AG08396 (cell line): ENCODE data around the gene NAV2.
"Not testable (repeated sequence)": the region's sequence is repeated elsewhere in the genome, so short reads cannot be mapped to it uniquely, and the experiment has no call there.

Experiments used
- DNase-seq: peaks from one replicate; pipeline ENCODE4 v3.0.0; 2012; ENCODE audit warnings: low spot score, mixed read lengths

NAV2 gene

DNA sequence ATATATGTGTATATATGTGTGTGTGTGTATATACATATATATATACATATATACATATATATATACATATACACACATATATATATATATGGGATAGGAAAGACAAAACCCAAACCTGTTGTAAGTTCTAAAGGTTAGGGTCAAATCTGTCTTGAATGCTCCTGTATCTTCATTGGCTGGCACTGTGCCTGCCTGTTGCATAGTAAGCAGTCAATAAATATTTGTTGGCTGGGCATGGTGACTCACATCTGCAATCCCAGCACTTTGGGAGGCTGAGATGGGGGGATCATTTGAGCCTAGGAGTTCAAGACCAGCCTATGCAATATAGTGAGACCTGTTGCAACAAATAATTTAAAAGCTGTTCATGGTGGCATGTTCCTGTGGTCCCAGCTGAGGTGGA, 242.3 kb downstream of the NAV2 start:
- DNase-seq = no peak

DNA sequence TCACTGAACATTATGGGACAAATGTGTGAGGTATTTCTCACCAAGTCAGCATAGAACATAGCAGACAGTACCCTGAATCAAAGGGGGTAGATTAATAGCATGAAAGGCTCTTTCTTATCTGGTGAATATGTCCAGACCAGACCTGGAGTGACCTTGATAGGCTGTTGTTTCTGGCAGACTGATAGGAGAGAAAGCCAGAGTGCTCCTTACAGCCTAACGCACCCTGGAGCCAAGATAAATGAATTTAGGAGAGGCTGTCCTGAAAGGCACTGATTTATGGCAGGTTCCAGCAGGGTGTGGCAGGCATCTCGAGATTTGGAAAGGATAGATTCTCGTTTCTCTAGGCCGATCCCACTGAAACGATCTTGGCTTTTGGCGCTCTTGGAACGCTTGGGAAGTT, 243.0 kb downstream of the NAV2 start:
- DNase-seq = no peak

DNA sequence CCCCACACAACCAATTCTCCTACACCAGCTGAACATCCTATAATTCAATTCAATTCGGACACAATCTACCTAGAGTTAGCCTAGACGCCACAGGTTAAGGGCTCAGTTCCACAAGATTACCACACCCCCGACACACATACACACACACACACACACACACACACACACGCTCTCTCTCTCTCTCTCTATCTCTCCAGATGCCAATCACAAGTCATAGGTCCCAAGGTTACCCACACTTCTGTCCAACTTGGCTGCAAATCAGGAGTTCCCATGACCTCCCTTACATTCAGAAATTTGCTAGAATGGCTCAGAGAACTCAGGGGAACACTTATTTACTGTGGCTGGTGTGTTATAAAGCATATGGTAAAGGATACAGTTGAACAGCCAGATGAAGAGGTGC, 243.6 kb downstream of the NAV2 start:
- DNase-seq = no peak

DNA sequence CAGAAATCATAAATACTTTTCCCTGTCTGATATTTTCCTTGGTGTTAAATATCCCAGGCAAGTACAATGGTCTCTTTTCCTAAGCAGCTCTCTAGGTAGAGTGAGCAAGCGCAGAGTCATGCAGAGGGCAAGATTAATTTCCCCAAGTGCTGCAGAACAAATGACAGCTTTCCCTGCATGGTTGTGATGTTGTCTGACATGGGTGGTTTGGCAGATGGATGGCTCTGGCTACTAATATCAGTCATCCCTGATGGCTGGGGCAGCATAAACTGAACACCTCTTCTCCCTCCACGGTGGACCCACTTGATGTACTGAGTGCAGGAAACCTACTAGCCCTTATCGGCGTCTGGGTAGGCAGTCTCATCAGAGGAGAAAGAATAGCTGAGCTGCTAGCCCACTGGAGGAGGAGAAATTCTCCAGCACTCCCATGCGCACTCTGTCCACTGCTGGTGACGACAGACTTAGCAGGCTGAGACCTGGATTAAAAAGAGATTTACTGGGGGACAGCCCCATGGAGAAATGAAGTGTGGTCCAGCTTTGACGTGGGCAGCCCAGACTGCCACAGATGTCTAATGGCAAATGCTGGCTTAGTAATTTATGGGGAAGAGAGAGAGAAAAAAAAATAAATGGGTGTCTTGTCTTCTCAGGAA, 244.8 kb downstream of the NAV2 start:
- no peak for DNase-seq

DNA sequence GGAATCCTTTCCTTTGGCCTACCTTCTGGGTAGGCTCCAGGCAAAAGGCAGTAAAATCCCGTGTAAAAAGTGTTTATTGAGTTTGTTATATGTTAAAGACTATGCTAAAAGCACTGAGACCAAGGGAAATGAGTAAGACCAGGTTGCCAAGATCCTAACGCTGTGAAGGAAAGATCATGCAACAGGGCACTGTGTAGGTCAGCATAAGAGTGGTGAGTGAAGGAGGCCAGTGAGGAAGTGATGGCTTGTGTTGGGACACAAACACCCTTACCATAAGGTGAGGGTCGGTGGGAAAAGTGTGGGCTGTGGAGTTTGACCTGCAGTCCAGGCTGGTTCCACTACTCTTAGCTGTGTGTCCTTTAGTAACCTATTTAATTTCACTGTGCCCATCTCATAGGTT, 245.6 kb downstream of the NAV2 start:
- DNase-seq = no peak

DNA sequence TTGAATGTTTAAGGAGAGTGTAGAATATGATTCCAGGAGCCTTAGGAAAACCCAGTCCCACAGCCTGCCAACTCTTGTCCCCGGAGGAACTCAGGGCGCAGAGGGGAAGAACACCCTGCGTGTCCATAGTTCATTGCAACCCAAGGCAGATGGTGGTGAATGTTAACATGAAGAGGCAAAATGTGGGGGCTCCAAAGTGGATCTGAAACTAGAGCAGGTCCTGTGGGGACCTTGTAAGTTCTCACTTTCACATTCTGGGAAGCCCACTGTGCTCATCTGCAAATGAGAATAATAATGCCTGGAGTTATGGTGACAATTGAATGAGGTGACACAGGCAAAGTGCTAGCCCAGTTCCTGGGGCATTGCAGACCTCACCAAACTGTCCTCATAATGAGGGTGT, 246.6 kb downstream of the NAV2 start:
- no peak for DNase-seq

DNA sequence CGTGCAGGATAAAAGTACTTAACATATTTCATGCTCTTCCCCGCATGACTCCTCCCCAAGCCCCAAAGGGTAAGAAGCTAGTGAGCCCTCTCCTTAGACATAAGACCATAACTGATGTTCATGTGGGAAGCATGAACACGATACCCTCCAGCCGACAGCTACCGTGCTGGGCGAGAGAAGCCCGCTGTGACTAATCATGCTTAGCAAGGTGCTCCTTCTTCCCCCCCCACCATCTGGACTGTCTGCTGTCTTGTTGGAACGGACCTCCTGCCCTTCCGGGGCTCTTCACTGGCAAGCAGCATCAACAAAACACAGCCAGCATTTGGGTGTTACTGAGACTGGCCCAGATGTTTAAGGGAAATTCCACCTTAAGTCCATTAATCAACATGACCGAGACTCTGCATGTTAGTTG, 247.0 kb downstream of the NAV2 start:
- no peak for DNase-seq

DNA sequence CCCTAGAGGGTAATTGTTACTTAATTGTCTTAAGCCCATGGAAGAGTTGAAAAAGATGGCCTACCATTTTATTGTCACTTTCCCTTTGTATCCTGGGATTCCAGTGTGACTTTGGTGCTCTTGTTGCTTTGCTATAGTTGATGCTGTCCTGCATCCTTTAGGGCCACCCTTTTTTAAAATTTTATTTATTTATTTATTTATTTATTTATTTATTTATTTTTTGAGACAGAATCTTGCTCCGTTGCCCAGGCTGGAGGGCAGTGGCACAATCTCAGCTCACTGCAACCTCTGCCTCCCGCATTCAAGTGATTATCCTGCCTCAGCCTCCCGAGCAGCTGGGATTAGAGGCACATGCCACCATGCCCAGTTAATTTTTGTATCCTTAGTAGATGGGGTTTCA, 247.8 kb downstream of the NAV2 start:
- not testable (repeated sequence) for DNase-seq

DNA sequence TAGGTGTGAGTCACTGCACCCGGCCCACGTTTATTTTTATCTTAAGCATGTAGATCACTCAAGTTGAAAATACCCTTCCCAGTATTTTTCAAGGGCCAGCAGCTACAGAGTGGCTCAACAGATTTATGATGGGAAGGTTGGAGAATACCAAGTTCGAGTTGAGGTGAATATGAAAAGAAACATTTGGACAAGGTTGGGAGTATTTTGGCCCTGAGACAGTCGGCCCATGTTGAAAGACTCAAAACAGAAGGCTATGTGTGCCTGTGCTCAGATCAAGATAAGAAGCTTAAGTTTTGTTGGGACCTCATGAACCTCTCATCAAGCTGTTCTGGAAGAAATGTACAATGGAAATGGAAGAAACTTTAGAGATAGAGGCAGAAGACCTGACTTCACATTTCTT, 248.6 kb downstream of the NAV2 start:
- DNase-seq = no peak

DNA sequence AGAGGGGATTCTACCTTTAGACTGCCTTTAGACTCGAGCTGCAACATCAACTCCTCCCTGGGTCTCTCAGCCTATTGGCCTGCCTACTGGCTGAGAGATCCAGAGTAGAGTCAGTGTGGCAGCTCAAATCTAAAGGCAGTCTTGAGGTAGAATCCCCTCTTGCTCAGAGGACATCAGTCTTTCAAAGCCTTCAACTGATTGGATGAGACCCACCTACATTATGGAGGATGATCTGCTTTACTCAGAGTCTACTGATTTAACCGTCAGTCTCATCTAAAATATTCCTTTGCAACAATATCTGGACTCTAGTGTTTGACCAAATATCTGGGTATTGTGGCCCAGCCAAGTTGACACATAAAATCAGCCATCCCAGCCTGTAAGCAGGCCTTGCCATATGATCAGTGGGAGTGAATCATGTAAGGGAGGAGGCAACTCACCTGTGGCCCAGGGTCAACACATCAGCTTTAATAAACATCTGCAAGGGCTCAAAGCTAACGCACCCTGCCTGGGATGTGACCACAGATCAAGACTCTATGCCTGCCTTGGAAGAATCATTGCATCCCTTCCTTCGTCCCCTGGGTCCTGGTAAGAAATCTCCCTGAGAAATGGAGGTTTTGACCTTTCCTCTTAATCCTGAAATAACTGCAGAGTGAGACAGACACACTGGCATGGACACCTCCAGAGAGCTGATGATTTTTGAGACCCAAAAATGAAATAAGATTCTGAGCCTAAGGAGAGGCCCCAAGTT, 249.6 kb downstream of the NAV2 start:
- DNase-seq = no peak

DNA sequence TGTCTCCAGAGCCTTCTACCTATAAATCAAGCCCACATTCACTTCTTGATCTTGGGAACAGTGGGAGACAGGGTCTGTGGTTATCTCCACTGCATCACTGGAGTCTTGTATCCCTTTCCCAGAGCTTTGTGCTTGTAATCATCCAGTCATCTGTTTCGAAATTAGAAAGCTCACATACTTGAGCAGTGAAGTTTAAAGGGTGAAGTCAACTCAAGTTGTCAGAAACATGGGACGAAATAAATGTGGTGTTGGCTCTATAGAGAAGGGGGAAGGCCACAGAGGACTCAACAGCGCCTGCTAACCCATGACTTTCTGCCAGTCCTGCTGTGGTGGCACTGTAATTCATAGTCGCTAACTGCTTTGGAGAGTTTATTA, 250.2 kb downstream of the NAV2 start:
- peak; percentile 60 for DNase-seq

DNA sequence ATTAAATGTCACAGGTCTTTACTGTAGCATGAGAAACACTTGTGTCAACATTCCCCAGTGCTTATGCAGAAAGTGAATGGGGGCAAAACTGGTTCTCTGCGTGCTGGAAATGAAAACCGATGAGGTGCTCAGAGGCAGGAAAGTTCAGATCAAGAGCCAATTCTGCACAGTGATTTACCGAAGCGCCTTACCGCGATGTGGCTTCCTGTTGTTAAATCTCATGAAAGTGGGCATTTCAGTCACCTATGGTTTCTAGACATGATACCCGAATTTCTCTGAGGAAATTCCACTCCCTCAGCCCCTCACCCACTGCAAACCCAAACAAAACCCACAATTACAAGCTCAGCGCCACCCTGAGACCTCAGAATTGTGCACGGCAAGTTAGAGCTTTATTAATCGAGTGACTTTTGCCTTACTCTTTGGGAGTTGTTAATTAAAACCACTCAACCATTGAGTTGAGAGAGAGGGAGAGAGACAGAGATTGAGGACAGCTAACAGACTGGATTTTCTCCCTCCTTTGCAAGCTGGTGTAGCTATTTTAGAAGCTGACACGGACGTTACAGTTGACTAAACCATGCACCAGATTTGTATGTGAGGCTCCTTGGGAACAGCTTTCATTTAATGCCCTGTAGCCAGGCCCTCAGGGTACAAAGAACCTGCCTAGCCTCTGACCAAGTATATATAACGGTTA, 251.2 kb downstream of the NAV2 start:
- no peak for DNase-seq

DNA sequence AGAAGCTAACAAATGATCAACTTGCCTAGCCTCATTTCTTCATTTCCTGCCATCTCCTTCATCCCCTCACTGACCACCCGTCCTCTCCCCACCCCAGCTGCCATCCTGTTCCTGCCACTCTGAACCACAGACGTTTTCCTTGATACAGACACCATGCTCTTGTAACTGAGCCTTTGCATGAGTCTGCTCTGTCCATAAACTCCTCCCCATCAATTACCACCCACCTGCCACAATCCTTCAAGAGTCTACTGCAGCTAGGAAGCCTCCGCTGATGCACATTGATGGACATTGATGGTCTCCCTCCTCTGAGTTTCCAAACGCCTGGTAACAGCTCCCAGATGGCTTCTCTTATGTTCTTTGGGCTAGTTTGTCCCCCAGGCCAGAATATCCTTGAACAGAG, 253.8 kb downstream of the NAV2 start:
- DNase-seq = no peak

DNA sequence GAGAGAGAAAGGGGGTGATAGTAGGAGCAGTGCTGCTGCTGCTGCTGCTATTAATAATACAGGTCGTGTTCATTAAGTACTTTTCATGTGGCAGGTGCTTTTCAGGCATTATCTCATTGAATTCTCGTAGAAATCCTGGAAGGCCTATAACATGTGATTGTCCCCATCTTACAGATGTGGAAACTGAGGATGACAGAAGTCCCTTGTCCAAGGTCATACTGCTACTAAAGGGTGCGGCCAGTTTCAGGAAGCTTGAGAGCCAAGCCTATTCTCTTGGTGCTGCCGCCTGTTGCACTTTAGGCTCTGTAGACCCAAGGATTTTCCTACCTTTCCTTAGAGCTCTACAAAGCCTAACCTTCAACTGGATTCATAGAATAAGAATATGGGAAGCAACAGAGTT, 254.3 kb downstream of the NAV2 start:
- DNase-seq = no peak

DNA sequence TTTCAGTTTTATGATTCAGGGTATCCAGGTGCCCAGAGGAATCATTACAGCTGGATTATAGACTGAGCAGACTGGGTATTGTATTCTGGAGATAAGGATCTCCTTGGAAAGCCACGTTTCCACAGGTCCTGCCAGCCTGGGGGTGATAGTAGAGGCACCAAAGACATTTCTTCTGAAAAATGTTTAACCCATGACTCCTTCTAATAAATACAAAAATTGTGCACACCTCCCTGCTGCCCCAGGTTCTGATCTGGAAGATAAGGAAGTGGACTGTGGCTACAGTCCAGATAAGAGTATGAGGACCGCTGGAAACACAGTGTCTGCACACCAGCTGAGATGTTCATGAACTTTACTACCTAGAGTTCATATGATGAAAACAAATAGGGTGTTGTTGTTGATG, 255.2 kb downstream of the NAV2 start:
- DNase-seq = no peak

DNA sequence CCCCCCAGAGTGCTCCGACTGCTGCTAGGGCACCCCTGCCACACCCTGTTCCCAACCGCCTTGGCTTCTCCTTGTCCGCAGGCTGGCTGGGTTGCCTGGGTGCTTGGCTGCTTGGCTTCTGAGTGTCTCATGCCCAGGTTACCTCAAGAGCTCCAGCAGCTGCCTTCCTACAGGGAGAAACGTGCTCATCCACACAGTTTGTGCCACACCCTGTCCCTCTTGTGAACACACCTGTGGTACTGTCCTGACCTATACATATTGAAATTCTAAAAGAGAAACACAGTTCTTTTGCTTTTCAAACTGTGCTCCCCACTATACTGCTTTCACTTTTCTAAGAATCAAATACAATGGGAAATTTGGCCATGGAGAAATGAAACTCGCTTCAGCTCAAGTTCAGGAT, 256.2 kb downstream of the NAV2 start:
- no peak for DNase-seq

DNA sequence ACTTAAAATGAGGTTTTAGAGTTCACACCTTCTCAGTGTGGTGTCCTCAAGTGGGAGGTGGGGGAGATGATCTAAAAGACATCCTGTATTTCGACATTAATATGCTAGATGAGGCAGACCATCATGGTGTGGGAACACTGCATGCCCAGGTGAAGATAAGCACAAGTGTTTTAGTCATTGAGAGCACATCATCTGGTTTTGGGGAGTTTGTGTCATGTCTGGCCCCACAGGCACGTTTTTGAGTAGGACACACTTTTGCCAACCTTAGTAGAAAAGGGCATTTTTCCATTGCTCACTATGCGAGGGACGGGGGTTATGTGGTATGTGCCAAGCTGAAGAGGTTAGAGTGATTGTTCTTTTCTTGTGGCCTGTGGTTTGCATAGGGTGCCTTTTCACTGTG, 258.3 kb downstream of the NAV2 start:
- DNase-seq = no peak

DNA sequence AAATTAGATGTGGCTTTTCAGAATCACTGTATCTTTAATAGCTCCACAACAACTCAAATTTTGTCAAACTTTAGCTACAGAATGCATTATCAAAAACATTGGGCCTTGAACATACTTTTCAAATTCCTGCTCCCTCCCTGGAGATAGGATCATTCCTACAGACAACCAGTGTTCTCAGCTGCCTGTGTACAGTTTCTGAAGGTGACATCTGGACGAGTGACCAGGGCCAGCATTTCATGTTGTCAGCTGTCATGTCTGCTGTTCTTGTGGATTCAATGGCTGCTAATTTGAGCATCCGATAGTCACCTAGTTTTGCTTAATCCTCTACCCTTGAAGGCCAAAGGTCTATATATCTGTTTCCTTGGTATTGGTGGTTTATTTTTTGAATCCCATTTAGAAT, 259.5 kb downstream of the NAV2 start:
- no peak for DNase-seq

DNA sequence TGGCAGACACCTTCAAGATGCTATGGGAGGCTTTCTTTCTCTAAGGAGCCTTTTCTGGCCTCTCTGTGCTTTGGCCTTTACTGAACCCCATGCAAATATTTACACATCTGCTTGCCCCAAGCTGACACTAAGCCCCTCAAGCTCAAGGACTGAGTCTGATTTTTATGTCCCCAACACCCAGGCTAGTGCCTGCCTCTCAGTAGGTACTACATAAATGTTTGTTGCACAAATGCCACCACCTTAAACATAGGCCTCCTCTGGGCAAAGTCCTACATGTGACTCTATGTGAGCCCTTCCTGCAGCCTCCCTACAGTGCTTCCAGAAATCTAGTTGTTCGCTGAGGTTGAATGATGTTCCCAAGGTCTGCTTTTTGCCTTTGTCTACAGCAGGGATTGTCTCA, 260.0 kb downstream of the NAV2 start:
- no peak for DNase-seq

DNA sequence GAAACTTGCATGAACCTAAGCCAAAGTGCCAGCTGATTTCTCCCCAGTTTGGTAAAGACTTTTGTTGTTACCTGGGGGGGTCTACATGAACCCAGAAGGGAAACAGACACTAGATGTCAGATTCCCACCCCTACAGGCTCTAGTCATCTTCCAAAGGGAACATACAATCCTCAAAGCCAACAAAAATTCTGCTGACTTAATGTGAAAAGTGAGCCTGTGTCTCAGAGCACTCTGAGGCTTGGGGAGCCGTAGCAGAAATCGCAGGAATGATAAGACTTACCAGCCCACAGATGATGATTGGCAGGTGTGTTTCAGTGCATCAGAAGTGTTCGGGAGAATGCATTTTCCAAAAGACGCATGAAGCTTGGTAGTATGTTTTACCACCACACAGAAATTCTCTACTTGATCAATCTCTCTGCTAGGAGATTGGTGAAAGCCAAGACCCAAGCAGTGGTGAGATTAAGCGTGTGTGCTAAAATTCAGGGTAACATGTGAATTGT, 260.5 kb downstream of the NAV2 start:
- DNase-seq = no peak

DNA sequence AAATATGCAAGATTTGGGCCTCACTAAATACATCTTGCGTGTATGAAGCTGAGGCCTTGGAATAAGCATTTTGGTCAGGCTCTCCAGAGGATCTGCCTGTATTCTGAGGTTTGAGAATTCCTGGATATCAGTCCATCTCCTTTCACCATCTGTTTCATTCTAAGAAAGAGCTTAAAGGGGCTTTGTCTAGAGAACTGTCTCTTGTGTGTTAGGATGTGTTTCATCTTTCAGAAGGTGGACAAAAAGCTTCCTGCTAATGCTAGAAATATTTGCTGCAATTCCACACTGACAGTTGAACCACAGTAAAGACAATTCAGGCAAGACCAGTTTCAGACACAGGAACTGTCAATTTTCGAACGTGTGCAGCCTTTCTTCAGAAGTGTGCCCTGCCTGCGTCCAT, 262.2 kb downstream of the NAV2 start:
- DNase-seq = no peak

DNA sequence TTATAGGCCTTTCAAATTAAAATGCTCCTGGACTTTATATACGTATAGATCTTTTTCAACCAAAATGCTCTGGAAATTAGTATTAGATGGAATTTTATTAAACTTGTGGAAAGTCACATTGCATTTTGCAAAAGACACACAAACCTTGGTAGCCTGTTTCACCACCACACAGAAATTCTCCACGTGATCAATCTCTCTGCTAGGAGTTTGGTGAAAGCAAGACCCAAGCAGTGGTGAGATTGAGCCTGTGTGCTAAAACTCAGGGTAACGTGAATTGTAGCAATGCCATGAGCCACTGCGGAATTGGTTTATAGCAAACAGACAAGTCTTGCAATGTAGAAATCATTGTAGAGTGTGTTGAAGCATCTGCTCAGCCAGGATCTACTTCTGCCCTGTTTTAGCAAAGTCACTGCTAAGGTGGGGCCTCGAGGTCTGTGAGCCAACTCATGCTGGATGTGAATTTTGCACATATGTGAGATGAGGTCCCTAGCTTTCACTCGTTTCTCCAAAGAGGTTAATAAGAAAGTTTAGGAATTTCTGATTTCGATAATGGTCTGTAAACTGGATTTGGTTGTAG, 262.9 kb downstream of the NAV2 start:
- no peak for DNase-seq
